ENCODE measurements around the gene DLEC1. TPM values are rescaled to one million over a fixed set of nuclear protein-coding genes. Genes with fewer than 3 reads are reported as not detected.

The DLEC1 gene
- total and polyA plus RNA-seq, 7 donors, result 0.01 to 0.09 (median 0.05) TPM; not detected in 2

GRCh38 chr3:38164643-38164951 is 125.6 kb downstream of the DLEC1 start:
- Histone ChIP-seq H3K9me3 (no peaks in the 10 kb centered on the region), H3K4me3 (peak overlapping the region; percentile 92), H3K4me1 (peaks cover 29% of the 10 kb centered on the region), H3K27ac (peak overlapping the region; percentile 99), H3K36me3 (ENCODE audit: insufficient read depth in 1 of 2, low read depth in 1 of 2) (no peaks in the 10 kb centered on the region), H3K27me3 (ENCODE audit: insufficient read depth in 3 of 3, low read length in 2 of 3) (no peaks in the 10 kb centered on the region)
- TF ChIP-seq CTCF (IDR thresholded peaks at IDR 0.05), result no peak
- ATAC-seq, result no peak
- intact Hi-C loops (cut with DNase I), result loop anchor here in 1 of 2 donors (10.0 kb wide), 1 partner anchor 1170 kb away; the partner anchor contains the start of genes EPM2AIP1 and MLH1
- no peak for DNase-seq
- WGBS, 3 donors, result 0 to 2% (median 1%) methylated on average over 17 of the region's 17 CpGs

- H3K27me3 ChIP-seq (ENCODE audit: insufficient read depth in 3 of 3, low read length in 2 of 3), result no peaks in the 10 kb centered on the region
- intact Hi-C loops (cut with DNase I), result loop anchor here in 1 of 2 donors (10.0 kb wide), 1 partner anchor 1170 kb away; the partner anchor contains the start of genes EPM2AIP1 and MLH1
- no peak for TF ChIP-seq CTCF (IDR thresholded peaks at IDR 0.05)
- H3K9me3 ChIP-seq, result no peaks in the 10 kb centered on the region
- ATAC-seq, result peak; percentile 92 to 95 (median 93)
- WGBS, 3 donors, result 0% methylated on average over 45 to 57 of the region's 57 CpGs
- H3K36me3 ChIP-seq (ENCODE audit: insufficient read depth in 1 of 2, low read depth in 1 of 2), result no peaks in the 10 kb centered on the region
- H3K4me1 ChIP-seq, result peaks cover 29% of the 10 kb centered on the region
- peak; percentile 99 for DNase-seq
- peak within 1 kb of the TSS; percentile 92 for H3K4me3 ChIP-seq
- H3K27ac ChIP-seq, result peak within 1 kb of the TSS; percentile 99
Measured at GRCh38 chr3:38164952-38165721, 126.1 kb downstream of the DLEC1 start, which contains the start of gene OXSR1. OXSR1 (plus strand) TSS chr3:38165537; CDS start chr3:38165877, 340 bp downstream.

- peak; percentile 49 to 62 (median 57) for ATAC-seq
- H3K36me3 ChIP-seq (ENCODE audit: insufficient read depth in 1 of 2, low read depth in 1 of 2), result no peaks in the 10 kb centered on the region
- DNase-seq, result no peak
- peaks cover 34% of the 10 kb centered on the region for H3K4me1 ChIP-seq
- no peak for TF ChIP-seq CTCF (IDR thresholded peaks at IDR 0.05)
- H3K27ac ChIP-seq, result peak overlapping the region; percentile 99
- 0 to 2% (median 1%) methylated on average over 39 to 62 of the region's 62 CpGs for WGBS, 3 donors
- no peaks in the 10 kb centered on the region for H3K9me3 ChIP-seq
- H3K27me3 ChIP-seq (ENCODE audit: insufficient read depth in 3 of 3, low read length in 2 of 3), result no peaks in the 10 kb centered on the region
- H3K4me3 ChIP-seq, result peak overlapping the region; percentile 92
- intact Hi-C loops (cut with DNase I), result loop anchor here in 1 of 2 donors (2.0 to 10.0 kb wide), 2 partner anchors 29 to 1171 kb away; partner anchors contain the start of genes ACAA1, EPM2AIP1 and MLH1
Measured at GRCh38 chr3:38165722-38166387, 126.8 kb downstream of the DLEC1 start.

GRCh38 chr3:38167591-38167990 is 128.6 kb downstream of the DLEC1 start:
- intact Hi-C loops (cut with DNase I), result loop anchor here in 1 of 2 donors (2.0 to 10.0 kb wide), 2 partner anchors 31 to 1173 kb away; partner anchors contain the start of genes ACAA1, EPM2AIP1 and MLH1
- peaks cover 43% of the 10 kb centered on the region for H3K4me1 ChIP-seq
- no peaks in the 10 kb centered on the region for H3K9me3 ChIP-seq

More at GRCh38 chr3:38167591-38167990, 128.6 kb downstream of the DLEC1 start:
- TF ChIP-seq CTCF (IDR thresholded peaks at IDR 0.05), result no peak
- no peaks in the 10 kb centered on the region for H3K27me3 ChIP-seq (ENCODE audit: insufficient read depth in 3 of 3, low read length in 2 of 3)
- ATAC-seq (no peak), DNase-seq (no peak)
- no peak overlapping the region for H3K27ac ChIP-seq
- WGBS, 3 donors, result 77 to 81% (median 79%) methylated on average over 4 of the region's 4 CpGs
- H3K4me3 ChIP-seq, result peak overlapping the region; percentile 92
- H3K36me3 ChIP-seq (ENCODE audit: insufficient read depth in 1 of 2, low read depth in 1 of 2), result no peaks in the 10 kb centered on the region

All from psoas muscle (tissue), 8 donors.